HG03378 (cell line): ENCODE results near the gene VIPR2.

Experiments used
- ATAC-seq: cut with Tn5 transposase; IDR thresholded peaks from one replicate; pipeline ENCODE4 v1.9.1; 2021; ENCODE audit warnings: mild to moderate bottlenecking, moderate library complexity; ENCODE audit not compliant: unreplicated experiment

Gene VIPR2

DNA sequence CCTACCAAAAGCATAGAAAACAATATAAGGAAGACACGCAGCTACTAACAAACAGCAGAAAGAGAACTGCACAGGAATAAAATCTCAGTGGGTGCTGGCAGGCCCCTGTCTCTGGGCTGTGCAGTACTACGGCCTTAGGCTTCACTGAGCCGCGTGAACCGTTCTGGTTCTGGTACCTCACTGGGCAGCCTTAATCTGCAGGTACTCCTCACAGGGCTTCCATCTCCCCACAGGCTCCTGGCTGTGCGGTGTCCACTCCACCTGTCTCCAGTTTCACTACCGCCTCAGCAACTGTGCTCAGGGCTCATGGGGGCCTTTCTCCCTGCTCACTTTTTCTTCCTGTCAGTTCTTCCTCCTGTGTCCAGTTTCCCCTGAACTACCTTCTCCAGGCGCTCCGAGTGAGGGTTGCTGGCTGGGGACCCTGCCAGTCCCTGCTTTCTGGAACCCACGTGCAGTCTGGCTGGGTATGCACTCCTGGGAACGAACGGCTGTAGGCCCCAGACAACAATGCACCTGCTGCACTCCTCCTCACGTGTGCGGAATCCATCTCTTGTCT is 75.7 kb downstream of the VIPR2 start:
- no peak for ATAC-seq

DNA sequence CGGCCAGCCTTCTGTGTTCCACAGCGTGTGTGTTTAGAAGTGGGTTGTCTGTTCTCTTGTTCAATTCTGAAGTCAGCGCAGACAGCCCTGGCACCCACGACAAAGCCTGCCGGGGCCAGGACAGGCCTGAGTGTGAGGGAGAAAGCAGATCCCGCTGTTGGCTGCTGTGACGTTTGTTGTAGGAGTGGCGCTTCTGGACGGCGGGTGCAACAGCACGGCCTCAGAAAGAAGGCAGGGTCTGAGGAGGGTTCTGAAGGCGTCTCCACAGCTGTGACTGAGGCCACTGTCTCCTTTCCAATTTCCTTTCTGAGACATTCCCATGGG is 76.2 kb downstream of the VIPR2 start:
- ATAC-seq: no peak

DNA sequence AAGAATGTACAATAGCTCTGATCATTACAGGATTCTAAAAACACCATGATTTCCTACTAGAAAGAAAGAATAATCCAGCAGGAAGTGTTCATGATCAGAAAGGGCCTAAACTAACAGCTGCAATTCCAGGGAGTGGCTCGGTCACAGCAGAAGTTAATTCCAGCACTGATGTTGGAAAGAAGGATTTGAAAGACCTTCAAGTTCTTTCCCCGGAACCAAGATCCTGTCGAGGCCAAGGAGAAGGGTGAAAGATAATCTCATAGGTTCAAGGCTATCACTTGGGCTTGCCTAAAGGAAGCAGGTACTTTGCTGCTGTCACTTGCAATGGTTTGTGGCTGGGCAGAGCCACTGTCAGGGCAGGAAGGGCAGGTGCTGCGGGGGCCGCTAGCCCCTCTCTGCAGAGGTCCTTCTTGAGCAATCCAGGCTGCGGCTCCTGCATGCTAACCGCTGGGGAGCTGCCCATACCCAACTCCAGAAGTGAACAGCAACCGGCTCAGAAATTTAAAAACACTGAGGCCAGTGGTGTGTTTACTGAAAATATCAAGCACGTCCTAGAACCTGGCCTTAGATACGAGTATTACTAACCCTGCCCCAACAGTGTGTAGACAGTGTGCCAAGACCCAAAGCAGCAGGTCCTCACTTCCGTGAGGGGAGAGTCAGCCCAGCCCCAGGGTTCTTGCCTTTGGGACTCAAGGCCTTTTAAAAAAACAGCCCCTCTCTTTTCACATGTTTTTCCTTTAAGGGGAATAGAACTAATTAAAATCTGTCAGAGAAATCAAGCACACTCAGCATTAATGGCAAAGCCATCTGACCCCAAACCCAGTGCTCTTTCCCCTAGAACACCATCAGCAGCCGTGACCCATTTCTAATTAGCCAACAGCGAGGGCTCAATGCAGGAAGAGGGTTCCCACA is 76.8 kb downstream of the VIPR2 start:
- ATAC-seq: no peak

DNA sequence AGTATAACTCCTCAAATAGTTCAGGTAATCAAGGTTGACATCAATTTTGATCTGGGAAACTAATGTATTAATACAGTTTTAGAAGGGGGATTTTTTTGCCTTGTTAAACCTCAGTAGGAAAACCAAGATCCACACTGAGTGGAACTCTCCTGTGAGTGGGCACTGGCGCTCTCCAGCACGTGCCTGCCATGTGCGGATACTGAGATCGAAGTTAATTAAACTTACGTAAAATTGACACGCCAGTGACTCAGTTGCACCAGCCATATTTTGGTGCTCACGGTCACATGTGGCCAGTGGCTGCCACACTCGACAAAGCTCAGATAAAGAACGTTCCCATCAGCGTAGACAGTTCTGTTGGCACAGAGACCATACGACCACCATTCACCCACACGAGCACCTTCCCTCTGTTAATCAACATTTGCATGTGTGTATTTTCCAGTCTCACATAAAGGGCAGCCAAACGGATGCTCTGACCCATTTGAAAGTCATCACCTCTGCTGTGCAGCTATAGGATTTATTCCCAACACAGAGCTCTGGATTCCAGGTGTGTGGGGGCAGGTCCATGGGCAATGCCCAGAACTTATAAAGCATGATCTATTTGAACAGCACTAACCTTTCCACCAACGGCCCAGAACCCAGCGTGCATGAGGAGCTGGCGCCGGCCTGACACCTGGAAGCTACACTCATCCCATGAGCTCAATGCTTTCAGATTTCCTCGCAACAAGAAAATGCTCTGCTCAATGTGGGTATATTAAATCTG is 77.7 kb downstream of the VIPR2 start:
- no peak for ATAC-seq

DNA sequence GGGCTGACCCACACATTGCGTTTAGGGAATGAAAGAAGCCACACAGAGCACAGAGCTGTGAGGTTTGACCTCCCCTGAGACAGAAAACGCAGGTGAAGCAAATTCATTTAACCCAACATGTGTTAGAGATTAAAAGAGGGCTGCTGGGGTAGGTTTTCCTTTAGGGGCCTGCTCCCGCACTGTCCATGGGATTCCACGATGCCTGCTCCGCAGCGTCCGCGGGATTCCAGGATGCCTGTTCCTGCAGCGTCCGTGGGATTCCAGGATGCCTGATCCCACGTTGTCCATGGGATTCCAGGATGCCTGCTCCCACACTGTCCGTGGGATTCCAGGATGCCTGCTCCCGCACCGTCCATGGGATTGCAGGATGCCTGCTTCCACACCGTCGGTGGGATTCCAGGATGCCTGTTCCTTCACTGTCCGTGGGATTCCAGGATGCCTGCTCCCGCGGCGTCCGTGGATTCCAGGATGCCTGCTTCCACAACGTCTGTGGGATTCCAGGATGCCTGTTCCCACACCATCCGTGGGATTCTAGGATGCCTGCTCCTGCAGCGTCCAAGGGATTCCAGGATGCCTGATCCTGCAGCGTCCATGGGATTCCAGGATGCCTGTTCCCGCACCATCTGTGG is 78.7 kb downstream of the VIPR2 start:
- no peak for ATAC-seq

DNA sequence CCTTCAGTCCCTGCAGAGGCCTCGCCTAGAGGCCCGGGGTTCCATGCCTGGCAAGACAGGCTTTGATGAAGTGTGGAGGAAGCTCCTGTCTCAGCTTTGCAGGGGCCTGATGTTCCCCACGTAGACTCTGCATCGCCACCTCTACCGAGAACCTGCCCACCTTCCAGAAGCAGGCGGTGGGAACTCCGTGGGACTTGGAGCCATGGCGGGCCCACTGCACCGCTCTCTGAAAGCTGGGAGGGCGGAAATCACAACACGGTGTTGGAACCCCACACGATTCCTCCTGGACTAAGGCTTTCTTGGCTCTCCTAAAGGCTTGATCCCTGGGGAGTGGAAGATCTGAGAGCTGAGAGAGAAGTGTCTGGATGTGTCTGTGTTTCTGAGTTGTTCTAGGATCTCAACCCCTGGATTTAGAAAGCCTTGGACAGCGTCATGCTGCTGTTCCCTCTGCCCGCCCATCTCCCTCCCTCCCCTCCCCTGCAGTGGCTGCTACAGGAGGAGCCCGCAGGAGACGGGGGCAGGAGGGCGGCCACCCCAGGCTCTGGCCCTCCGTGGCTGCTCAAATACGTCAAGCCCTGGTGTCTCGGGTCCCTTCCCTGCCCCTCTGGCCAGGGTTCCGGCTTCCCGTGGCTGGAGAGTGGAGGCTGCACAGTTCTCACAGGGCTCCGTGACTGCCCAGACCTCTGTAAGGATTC is 79.7 kb downstream of the VIPR2 start:
- ATAC-seq: no peak

DNA sequence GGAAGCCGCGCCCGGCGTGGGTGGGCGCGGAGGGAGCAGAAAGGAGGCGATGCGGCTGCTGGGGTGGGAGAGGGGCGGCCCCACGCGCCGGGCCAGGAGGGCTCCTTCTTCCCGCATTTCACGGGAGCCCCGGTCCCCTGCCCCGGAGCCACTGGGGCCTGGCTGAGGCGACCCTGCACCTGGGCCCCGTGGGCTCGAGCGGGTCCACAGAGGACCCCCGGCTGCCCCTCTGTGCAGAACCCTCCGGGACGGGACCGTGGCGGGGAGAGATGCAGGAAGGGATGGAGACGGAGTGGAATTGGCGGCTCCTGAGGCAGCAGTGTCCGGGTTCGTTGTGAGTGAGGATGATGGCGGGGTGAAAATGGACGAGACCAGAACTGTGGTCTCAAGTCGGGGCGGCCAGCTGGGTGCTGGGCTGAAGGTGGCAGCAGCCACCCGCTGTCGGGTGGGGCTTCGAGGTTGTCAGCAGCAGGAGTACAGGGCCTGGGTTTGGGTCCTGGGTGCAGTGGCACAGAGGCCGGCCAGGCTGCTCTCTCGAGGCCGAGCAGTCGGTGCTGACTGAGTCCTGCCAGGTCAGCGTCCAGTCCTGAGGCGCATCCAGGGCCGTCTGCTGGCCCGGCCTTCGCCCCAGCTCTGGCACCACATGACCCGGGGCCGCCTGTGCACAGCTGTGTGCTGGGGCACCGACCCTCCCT is 80.4 kb downstream of the VIPR2 start:
- ATAC-seq: no peak

DNA sequence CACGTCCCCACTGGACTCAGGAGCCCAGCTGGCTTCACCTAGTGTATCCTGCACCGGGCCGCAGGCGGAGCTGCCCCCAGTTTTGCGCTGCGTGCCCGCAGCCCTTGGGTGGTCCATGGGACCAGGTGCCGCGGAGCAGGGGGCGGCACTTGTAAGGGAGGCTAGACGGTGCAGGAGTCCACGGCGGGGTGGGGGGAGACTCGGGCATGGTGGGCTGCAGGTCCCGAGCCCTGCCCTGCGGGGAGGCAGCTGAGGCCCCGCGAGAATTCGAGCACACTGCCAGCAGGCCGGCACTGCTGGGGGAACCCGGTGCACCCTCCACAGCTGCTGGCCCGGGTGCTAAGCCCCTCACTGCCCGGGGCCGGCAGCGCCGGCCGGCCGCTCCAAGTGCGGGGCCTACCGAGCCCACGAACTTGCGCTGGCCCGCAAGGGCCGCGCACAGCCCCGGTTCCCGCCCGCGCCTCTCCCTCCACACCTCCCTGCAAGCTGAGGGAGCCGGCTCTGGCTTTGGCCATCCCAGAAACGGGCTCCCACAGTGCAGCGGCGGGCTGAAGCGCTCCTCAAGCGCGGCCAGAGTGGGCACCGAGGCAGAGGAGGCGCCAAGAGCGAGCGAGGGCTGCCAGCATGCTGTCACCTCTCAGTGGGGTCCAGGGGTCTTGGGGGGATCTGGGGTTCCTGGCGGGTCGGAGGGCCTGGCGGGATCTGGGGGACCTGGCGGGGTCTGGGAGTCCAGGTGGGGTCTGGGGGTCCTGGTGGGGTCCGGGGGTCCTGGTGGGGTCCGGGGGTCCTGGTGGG is 81.4 kb downstream of the VIPR2 start:
- ATAC-seq: no peak

DNA sequence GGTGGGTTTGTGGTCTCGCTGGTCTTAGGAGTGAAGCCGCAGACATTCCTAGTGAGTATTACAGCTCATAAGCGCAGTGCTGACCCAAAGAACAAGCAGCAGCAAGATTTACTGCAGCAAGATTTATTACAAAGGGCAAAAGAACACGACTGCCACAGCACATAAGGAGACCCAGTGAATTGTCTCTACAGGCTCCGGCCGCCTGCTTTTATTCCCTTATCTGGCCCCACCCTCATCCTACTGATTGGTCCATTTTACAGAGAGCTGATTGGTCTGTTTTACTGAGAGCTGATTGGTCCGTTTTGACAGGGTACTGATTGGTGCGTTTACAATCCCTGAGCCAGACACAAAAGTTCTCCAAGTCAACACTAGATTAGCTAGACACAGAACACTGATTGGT is 82.1 kb downstream of the VIPR2 start:
- ATAC-seq: no peak

DNA sequence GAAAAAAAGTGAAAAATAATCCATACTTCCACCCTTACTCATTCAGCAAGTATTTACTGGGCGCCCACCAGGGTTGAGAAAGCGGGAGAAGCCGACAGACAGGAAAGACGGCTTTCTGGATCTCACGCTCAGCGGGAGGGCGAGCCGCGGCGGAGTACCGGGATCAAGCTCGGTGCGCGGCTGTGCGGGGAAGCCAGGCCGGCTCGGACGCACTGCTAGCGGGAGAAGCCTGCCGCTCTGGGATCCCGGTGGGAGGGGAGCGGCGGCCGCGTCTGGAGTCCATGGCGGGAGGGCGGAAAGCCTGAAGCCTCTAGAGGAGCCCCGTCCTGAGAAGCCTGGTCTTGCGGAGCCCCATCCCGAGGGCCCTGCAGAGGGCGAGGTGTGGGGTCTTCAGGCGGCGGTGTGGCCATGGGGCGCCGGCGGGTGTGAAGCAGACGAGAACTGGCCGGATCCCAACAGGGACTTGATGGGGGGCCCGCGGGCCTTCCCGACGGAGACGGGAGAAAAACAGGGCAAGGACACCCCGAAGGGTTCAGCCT is 82.9 kb downstream of the VIPR2 start:
- ATAC-seq: no peak

DNA sequence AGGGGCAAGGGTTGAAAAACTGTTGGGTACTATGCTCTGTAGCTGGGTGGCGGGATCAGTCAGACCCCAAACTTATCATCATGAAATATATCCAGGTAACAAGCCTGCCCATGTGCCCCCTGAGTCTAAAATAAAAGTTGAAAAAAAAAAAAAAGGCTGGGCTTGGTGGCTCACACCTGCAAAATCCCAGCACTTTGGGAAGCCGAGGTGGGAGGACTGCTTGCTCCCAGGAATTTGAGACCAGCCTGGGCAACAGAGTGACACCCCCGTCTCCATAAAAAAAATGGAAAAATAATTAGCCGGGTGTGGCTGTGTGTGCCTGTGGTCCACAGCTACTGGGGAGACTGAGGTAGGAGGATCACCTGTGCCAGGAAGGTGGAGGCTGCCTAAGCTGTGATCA is 83.5 kb downstream of the VIPR2 start:
- ATAC-seq: no peak

DNA sequence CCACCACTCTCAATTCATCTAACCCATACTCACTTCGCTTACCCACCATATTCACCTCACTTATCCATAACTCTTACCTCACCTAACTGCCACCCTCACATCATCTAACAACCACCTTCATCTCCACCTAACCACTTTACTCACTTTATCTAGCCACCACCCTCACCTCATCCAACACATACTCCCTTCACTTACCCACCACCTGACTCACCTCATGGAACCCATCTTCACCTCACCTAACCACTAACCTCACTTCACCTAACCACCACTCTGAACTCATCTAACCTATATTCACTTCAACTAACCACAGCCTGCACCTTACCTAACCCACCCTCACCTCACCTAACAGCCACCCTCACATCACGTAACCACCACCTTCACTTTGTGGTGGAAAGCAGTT is 84.2 kb downstream of the VIPR2 start:
- ATAC-seq: no peak

DNA sequence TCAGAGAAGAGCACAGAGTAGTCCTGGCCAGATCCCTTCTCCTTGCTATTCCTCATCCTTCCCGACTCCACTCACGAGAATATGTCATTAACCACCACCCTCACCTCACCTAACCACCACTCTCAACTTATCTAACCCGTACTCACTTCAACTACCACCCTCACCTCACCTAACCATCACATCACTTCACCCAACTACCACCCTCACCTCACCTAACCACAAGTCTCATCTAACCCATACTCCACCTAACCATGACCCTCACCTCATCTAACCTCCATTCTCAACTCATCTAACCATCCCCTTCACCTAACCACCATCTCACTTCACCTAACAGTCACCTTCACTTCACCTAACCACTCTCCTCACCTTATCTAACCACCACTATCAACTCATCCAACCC is 85.0 kb downstream of the VIPR2 start:
- no peak for ATAC-seq

DNA sequence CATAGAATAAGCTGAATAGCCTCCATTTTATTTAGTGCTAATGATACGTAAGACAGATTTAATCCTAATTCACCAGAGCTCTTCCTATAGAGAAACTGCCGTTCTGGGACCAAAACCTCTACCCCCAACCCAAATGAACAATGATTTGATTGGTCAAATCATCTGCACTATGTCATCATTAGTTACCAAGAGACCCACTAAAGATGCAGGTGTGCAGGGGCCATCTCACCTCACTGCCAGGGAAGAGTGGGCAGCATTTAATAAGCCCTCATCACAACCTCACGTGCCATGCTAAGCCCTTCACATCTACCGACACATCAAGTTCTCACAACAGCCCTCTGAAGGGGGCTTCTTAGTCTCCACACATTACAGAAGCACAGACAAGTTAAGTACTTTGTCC is 87.0 kb downstream of the VIPR2 start:
- no peak for ATAC-seq

DNA sequence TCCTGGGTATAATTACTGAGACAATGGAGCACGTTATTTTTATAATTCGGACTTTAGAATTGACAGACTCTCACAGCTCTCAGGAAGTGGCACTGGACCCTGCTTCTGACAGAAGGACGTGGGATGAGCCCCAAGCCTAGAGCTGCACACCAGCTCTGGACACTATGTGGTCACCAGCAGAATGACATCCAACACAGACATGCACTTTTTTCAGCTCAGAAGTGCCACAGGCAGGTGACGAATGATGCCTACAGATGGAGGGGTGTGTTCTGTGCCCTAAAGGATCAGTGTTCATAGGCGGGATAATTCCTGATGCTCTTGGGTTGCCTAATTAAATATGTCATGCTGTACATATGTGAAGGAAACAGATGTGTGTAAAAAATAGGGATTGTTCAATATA is 87.9 kb downstream of the VIPR2 start:
- no peak for ATAC-seq

DNA sequence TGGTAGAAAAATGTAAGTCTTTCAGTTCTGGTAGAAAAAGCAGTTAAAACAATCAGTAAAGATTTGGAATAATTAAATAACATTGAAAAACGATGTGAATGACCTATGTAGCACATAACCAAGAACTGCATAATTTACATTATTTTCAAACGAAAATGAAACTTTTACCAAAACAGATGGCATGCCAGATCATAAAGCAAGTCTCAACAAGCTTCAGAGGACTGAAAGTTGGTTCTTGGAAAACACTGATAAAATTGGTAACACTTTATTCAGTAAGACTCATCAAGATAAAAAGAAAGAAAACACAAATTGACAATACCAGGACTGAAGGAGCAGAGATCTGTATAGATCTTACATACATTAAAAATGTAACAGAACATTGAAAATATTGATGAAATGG is 92.8 kb downstream of the VIPR2 start:
- no peak for ATAC-seq

DNA sequence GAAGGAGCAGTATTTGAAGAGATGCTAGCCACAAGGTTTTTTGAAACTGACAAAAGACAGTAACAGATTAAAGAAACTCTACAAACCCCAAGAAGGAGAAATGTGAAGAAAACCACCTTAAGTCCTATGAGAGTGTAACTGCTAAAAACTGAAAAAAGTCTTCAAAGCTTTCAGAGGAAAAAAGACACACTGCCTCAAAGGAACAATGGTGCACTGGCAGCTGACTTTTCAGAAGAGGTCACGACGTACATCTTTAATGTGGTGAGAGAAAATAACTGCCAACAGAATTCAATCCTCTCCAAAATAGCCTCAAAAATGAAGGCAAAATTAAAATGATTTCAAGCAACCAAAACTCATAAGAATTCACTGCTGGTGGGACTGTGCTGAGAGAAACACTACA is 94.0 kb downstream of the VIPR2 start:
- no peak for ATAC-seq

DNA sequence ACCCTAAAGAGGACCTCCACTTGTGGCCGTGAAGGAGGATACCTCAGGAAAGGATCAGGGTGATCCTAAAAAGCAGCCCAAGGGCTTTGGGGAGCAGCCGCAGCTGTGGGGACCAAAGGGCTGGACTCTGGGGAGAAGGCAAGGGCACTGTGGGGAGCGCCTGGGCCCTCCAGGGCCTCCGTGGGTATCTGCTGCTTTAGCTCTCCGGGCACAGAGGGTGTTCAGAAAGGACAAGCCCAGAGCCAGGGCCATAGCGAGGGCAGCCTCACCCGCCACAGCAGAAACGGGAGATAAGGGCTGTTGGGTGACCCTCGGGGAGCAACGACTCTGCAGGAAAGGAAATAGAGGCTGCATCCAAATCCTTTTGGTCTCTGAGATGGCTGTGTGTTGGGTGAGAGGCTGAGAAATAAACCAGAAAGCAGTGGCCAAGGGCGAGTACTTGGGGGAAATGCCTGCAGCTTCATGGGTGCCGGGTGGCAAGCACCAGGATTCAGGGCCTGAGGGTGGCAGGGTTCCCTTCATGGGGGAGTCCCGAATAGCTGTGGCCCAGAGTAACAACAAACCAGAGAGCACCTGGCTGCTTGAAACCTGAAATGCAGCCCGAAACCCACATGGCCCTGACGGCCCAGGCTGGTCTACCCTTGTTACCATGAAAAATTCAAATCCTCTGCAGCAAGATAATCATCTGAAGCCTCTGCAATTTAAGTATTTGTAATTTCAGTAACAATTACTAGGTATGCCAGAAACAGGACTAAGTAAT is 95.2 kb downstream of the VIPR2 start:
- ATAC-seq: no peak

DNA sequence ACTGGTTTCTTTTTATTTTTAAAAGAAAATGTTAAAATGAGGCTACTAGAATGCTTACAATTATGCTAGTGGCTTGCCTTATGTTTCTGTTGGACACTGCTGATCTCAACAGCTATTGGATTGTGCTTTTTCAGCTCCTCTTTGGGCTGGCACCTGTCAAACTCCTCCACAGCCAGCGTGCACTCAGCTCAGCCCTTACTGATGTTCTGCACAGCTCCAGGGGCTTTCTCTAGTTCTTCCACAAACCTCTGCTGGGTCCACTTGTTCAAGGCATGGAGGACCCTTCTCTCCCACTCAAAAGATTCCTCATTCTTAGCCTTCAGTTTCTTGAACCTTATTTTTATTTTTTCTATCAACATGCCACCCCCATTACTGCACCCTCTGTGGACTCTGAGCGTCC is 96.0 kb downstream of the VIPR2 start:
- no peak for ATAC-seq
